Sigmoid colon (tissue), 3 donors: ENCODE measurements around the gene ZNF496.

Experiments
- POLR2A ChIP-seq, 2 donors: fragments of 450-650 bp; IDR thresholded peaks; one replicate each; pipeline ENCODE4 v1.6.1; 2016; ENCODE audit warnings: antibody characterized with exemption in 2 of 2, mild to moderate bottlenecking in 2 of 2, moderate library complexity in 2 of 2
- TF ChIP-seq, protein P1 (sequence below), 4 experiments: fragments of 450-650 bp in 3 of 4; fragments of 200-600 bp in 1 of 4; IDR thresholded peaks; one replicate each; pipeline ENCODE4 v1.5.1; 2016 to 2019; ENCODE audit warnings: antibody characterized with exemption in 4 of 4, mild to moderate bottlenecking in 3 of 4, moderate library complexity in 2 of 4

GRCh38 chr1:247316590-247317197 is 15.0 kb downstream of the ZNF496 start:
- no peak for TF ChIP-seq POLR2A (IDR thresholded peaks at IDR 0.05)
- TF ChIP-seq, protein P1, sequence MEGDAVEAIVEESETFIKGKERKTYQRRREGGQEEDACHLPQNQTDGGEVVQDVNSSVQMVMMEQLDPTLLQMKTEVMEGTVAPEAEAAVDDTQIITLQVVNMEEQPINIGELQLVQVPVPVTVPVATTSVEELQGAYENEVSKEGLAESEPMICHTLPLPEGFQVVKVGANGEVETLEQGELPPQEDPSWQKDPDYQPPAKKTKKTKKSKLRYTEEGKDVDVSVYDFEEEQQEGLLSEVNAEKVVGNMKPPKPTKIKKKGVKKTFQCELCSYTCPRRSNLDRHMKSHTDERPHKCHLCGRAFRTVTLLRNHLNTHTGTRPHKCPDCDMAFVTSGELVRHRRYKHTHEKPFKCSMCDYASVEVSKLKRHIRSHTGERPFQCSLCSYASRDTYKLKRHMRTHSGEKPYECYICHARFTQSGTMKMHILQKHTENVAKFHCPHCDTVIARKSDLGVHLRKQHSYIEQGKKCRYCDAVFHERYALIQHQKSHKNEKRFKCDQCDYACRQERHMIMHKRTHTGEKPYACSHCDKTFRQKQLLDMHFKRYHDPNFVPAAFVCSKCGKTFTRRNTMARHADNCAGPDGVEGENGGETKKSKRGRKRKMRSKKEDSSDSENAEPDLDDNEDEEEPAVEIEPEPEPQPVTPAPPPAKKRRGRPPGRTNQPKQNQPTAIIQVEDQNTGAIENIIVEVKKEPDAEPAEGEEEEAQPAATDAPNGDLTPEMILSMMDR (IDR thresholded peaks at IDR 0.05): no peak
